Thyroid gland (tissue), 4 donors: ENCODE results near the gene KIR3DL2.
"Not testable (repeated sequence)": the region's sequence is repeated elsewhere in the genome, so short reads cannot be mapped to it uniquely, and the experiment has no call there.

Experiments used
- CTCF ChIP-seq, 6 experiments: fragments of 200-600 bp in 3 of 6; fragments of 450-650 bp in 3 of 6; sonication (generic) in 3 of 6; IDR thresholded peaks; one replicate each; pipeline ENCODE4 v1.5.1; 2016 to 2019; ENCODE audit warnings: antibody characterized with exemption in 6 of 6, mild to moderate bottlenecking in 2 of 6, inconsistent platforms in 1 of 6, moderate library complexity in 1 of 6
- POLR2A ChIP-seq, 2 donors: fragments of 450-650 bp; IDR thresholded peaks; one replicate each; pipeline ENCODE4 v1.6.1; 2017; ENCODE audit warnings: antibody characterized with exemption in 2 of 2, mild to moderate bottlenecking in 2 of 2, moderate library complexity in 1 of 2

- TF ChIP-seq CTCF, POLR2A (IDR thresholded peaks at IDR 0.05): not testable (repeated sequence)
Measured at GRCh38 chr19:54901153-54901552, 50.9 kb downstream of the KIR3DL2 start.
